HG02884 (cell line): Measurements from ENCODE around the gene TAF13.
A peak's percentile ranks its signal among the peaks of the same experiment; 100 is the strongest.

Experiments used
- ATAC-seq: cut with Tn5 transposase; IDR thresholded peaks from one replicate; pipeline ENCODE4 v1.9.1; 2021; ENCODE audit warnings: mild to moderate bottlenecking, moderate library complexity; ENCODE audit not compliant: unreplicated experiment

TAF13 gene

GRCh38 chr1:109075531-109076490 is at the start of gene TAF13:
TAF13 (minus strand) TSS chr1:109076003; CDS start chr1:109075947, 56 bp downstream.
- ATAC-seq, result peak; percentile 99

GRCh38 chr1:109120356-109120755 is 44.6 kb upstream of the TAF13 start:
- ATAC-seq, result no peak

- ATAC-seq, result no peak
Observed at GRCh38 chr1:109118089-109118488, 42.3 kb upstream of the TAF13 start.

- no peak for ATAC-seq
Observed at GRCh38 chr1:109116286-109116685, 40.5 kb upstream of the TAF13 start.

- no peak for ATAC-seq
Observed at GRCh38 chr1:109115685-109116084, 39.9 kb upstream of the TAF13 start.

- ATAC-seq, result no peak
Observed at GRCh38 chr1:109114342-109114674, 38.5 kb upstream of the TAF13 start.

GRCh38 chr1:109113590-109114341 is 38.0 kb upstream of the TAF13 start, which contains the start of gene ELAPOR1:
ELAPOR1 (plus strand) TSS chr1:109114115; CDS start chr1:109114184, 69 bp downstream.
- ATAC-seq, result peak; percentile 44

GRCh38 chr1:109112652-109113285 is 37.0 kb upstream of the TAF13 start:
- ATAC-seq, result peak; percentile 53

- ATAC-seq, result no peak
Observed at GRCh38 chr1:109112056-109112651, 36.4 kb upstream of the TAF13 start.

GRCh38 chr1:109111386-109112055 is 35.7 kb upstream of the TAF13 start:
- no peak for ATAC-seq

- no peak for ATAC-seq
Observed at GRCh38 chr1:109109906-109110305, 34.1 kb upstream of the TAF13 start.

- ATAC-seq, result no peak
Observed at GRCh38 chr1:109107785-109108184, 32.0 kb upstream of the TAF13 start.

GRCh38 chr1:109105881-109106280 is 30.1 kb upstream of the TAF13 start:
- no peak for ATAC-seq

GRCh38 chr1:109104364-109105151 is 28.8 kb upstream of the TAF13 start:
- no peak for ATAC-seq

- ATAC-seq, result peak; percentile 82
Observed at GRCh38 chr1:109099938-109100773, 24.4 kb upstream of the TAF13 start.

- no peak for ATAC-seq
Observed at GRCh38 chr1:109096120-109096519, 20.3 kb upstream of the TAF13 start.

GRCh38 chr1:109095631-109096030 is 19.8 kb upstream of the TAF13 start:
- no peak for ATAC-seq

GRCh38 chr1:109094871-109095270 is 19.1 kb upstream of the TAF13 start:
- ATAC-seq, result no peak

- no peak for ATAC-seq
Observed at GRCh38 chr1:109094377-109094803, 18.6 kb upstream of the TAF13 start.
